ENCODE data around the gene ACADVL.

ACADVL gene

GRCh38 chr17:7252176-7253043 lies 32.7 kb downstream of the ACADVL start, which contains the start of gene ELP5:
TSS of gene ELP5 (plus strand) at chr17:7252215. CDS start at chr17:7252551, 336 bp downstream.
- DNase-seq: peak; percentile 59 to 67

GRCh38 chr17:7253082-7253481 lies 33.3 kb downstream of the ACADVL start:
- DNase-seq: no peak

- no peak for DNase-seq
Observed at GRCh38 chr17:7254511-7254910, 34.8 kb downstream of the ACADVL start.

GRCh38 chr17:7256766-7257456 lies 37.2 kb downstream of the ACADVL start:
- no peak for DNase-seq

- DNase-seq: no peak
Observed at GRCh38 chr17:7258731-7259554, 39.2 kb downstream of the ACADVL start.

GRCh38 chr17:7259555-7259889 lies 39.8 kb downstream of the ACADVL start:
- no peak for DNase-seq

GRCh38 chr17:7260151-7260550 lies 40.4 kb downstream of the ACADVL start:
- DNase-seq: no peak

GRCh38 chr17:7260651-7261378 lies 41.1 kb downstream of the ACADVL start:
- DNase-seq: no peak

- no peak for DNase-seq
Observed at GRCh38 chr17:7261379-7262191, 41.8 kb downstream of the ACADVL start.

GRCh38 chr17:7262192-7262934 lies 42.6 kb downstream of the ACADVL start, which contains the start of gene CLDN7:
TSS of gene CLDN7 (minus strand) at chr17:7262478. CDS start at chr17:7262043, 435 bp downstream.
- DNase-seq: no peak

- DNase-seq: no peak
Observed at GRCh38 chr17:7262935-7263800, 43.4 kb downstream of the ACADVL start.

- DNase-seq: no peak
Observed at GRCh38 chr17:7263801-7264078, 44.0 kb downstream of the ACADVL start.

- DNase-seq: no peak
Observed at GRCh38 chr17:7266784-7267183, 47.0 kb downstream of the ACADVL start.
